SK-N-SH (cell line): Measurements from ENCODE around the gene MAST2. TPM values are rescaled to one million over a fixed set of nuclear protein-coding genes. Genes with fewer than 3 reads are reported as not detected.

Experiments
- CTCF ChIA-PET: fragments of 300-600, 350-600 bp; formaldehyde crosslinking; extraction: SDS; loops from one replicate; lab custom pipeline; 2021; lab: Yijun Ruan, JAX
- POLR2A ChIA-PET: fragments of 350-600 bp; sonication (Branson Sonifier 250); formaldehyde crosslinking; extraction: SDS; loops from one replicate; lab custom pipeline; 2020; ENCODE audit warnings: antibody characterized with exemption, inconsistent platforms; lab: Yijun Ruan, JAX
- DNase-seq: peaks from one replicate; pipeline ENCODE4 v3.0.0; 2012
- H2AFZ ChIP-seq: fragments of 200-600 bp; sonication (generic); 2 replicates; pipeline ENCODE4 v1.8.1; 2016; ENCODE audit warnings: antibody characterized with exemption, mild to moderate bottlenecking, low read depth
- H3F3A ChIP-seq: fragments of 200-600 bp; sonication (generic); replicated peaks from 2 replicates; pipeline ENCODE3; 2016; ENCODE audit warnings: antibody characterized with exemption, mild to moderate bottlenecking; ENCODE audit not compliant: insufficient read depth
- H3K27ac ChIP-seq, 2 experiments: fragments of 200-500 bp in 1 of 2; fragments of 200-600 bp in 1 of 2; sonication (Bioruptor generic) in 1 of 2; sonication (generic), shearing (Covaris generic) in 1 of 2; 2 replicates each; pipeline versions ENCODE4 v1.5.1 to v1.6.1; 2014 to 2016; ENCODE audit warnings: low read depth in 2 of 2, inconsistent platforms in 1 of 2, low read length in 1 of 2, mild to moderate bottlenecking in 1 of 2, mixed read lengths in 1 of 2
- H3K27me3 ChIP-seq: fragments of 200-600 bp; sonication (generic), shearing (Covaris generic); 2 replicates; pipeline ENCODE4 v1.6.1; 2016; ENCODE audit warnings: mixed run types; ENCODE audit not compliant: insufficient read depth
- H3K36me3 ChIP-seq, 2 experiments: fragments of 200-500 bp in 1 of 2; fragments of 200-600 bp in 1 of 2; sonication (Bioruptor generic) in 1 of 2; sonication (generic) in 1 of 2; replicated peaks in 1 of 2; 2 replicates each; pipeline versions ENCODE3 to v1.5.1; 2014 to 2016; ENCODE audit warnings: low read length in 1 of 2, mild to moderate bottlenecking in 1 of 2; ENCODE audit not compliant: insufficient read depth in 2 of 2, control insufficient read depth in 1 of 2
- H3K4me1 ChIP-seq, 2 experiments: fragments of 200-500 bp in 1 of 2; fragments of 200-600 bp in 1 of 2; sonication (Bioruptor generic) in 1 of 2; sonication (generic), shearing (Covaris generic) in 1 of 2; 2 replicates each; pipeline versions ENCODE4 v1.5.1 to v1.6.1; 2014 to 2016; ENCODE audit warnings: low read depth in 1 of 2, low read length in 1 of 2, mixed run types in 1 of 2; ENCODE audit not compliant: insufficient read depth in 2 of 2, control insufficient read depth in 1 of 2
- H3K4me2 ChIP-seq: fragments of 200-600 bp; sonication (generic), shearing (Covaris generic); 2 replicates; pipeline ENCODE4 v1.6.1; 2017; ENCODE audit warnings: mixed run types
- H3K4me3 ChIP-seq, 2 experiments: fragments of 200-500 bp in 1 of 2; fragments of 200-600 bp in 1 of 2; sonication (Bioruptor generic) in 1 of 2; sonication (generic), shearing (Covaris generic) in 1 of 2; 2 replicates each; pipeline versions ENCODE4 v1.5.1 to v1.8.1; 2014 to 2016; ENCODE audit warnings: low read depth in 2 of 2, inconsistent platforms in 1 of 2, low read length in 1 of 2, mild to moderate bottlenecking in 1 of 2, mixed read lengths in 1 of 2, moderate library complexity in 1 of 2
- H3K79me2 ChIP-seq: fragments of 200-600 bp; sonication (generic); 2 replicates; pipeline ENCODE4 v1.8.1; 2017; ENCODE audit warnings: mild to moderate bottlenecking; ENCODE audit not compliant: insufficient read depth
- H3K9ac ChIP-seq: fragments of 200-600 bp; sonication (generic); 2 replicates; pipeline ENCODE4 v1.6.1; 2017; ENCODE audit warnings: mixed run types
- H3K9me2 ChIP-seq: fragments of 200-600 bp; sonication (generic); 2 replicates; pipeline ENCODE4 v1.6.1; 2017; ENCODE audit warnings: mixed run types
- H3K9me3 ChIP-seq: fragments of 200-600 bp; sonication (generic); 2 replicates; pipeline ENCODE4 v1.6.1; 2017; ENCODE audit warnings: mixed run types, mild to moderate bottlenecking, moderate library complexity
- H4K20me1 ChIP-seq: fragments of 200-600 bp; sonication (generic); 2 replicates; pipeline ENCODE4 v1.6.1; 2017; ENCODE audit warnings: mild to moderate bottlenecking, mixed run types; ENCODE audit not compliant: insufficient read depth
- CHD2 ChIP-seq: fragments of 150-350 bp; IDR thresholded peaks from 2 replicates; pipeline ENCODE4 v1.6.1; 2018; ENCODE audit warnings: low read length; ENCODE audit not compliant: partially characterized antibody
- EP300 ChIP-seq, 2 experiments: IDR thresholded peaks; 2 replicates each; pipeline versions ENCODE4 v1.4.0 to v1.6.1; 2012; ENCODE audit warnings: borderline replicate concordance in 1 of 2, low read depth in 1 of 2, low read length in 1 of 2
- EZH2phosphoT487 ChIP-seq: fragments of 200-600 bp; sonication (generic); IDR thresholded peaks from 2 replicates; pipeline ENCODE4 v1.6.1; 2017; ENCODE audit warnings: low read depth, mixed run types, mild to moderate bottlenecking, antibody characterized with exemption, moderate library complexity, borderline replicate concordance
- FOXJ3 ChIP-seq: sonication (generic); formaldehyde crosslinking; IDR thresholded peaks from 2 replicates; pipeline ENCODE4 v1.5.1; 2020; ENCODE audit warnings: mild to moderate bottlenecking, missing genetic modification reagents
- FOXM1 ChIP-seq: IDR thresholded peaks from 2 replicates; pipeline ENCODE4 v1.4.0; 2012; ENCODE audit warnings: low read depth, mild to moderate bottlenecking
- GABPA ChIP-seq: IDR thresholded peaks from 2 replicates; pipeline ENCODE4 v1.4.0; 2012; ENCODE audit warnings: low read depth, mild to moderate bottlenecking
- GATA2 ChIP-seq: sonication (generic); formaldehyde crosslinking; IDR thresholded peaks from 2 replicates; pipeline ENCODE4 v1.5.0; 2020; ENCODE audit warnings: mild to moderate bottlenecking, missing genetic modification reagents
- JUND ChIP-seq: IDR thresholded peaks from 2 replicates; pipeline ENCODE4 v1.4.0; 2012
- MEF2A ChIP-seq: IDR thresholded peaks from 2 replicates; pipeline ENCODE4 v1.4.0; 2012; ENCODE audit warnings: low read depth, borderline replicate concordance
- MXI1 ChIP-seq: IDR thresholded peaks from 2 replicates; pipeline ENCODE4 v1.6.1; 2012; ENCODE audit warnings: mild to moderate bottlenecking, low read depth, low read length, improper control_type of control experiment
- SIN3A ChIP-seq: IDR thresholded peaks from 2 replicates; pipeline ENCODE4 v1.6.1; 2012; ENCODE audit warnings: low read depth, mild to moderate bottlenecking, low read length, moderate library complexity, borderline replicate concordance
- TAF1 ChIP-seq: IDR thresholded peaks from 2 replicates; pipeline ENCODE4 v1.6.1; 2012; ENCODE audit warnings: low read depth, mild to moderate bottlenecking, low read length, moderate library complexity, borderline replicate concordance
- TEAD4 ChIP-seq: IDR thresholded peaks from 2 replicates; pipeline ENCODE4 v1.4.0; 2012; ENCODE audit warnings: mild to moderate bottlenecking, borderline replicate concordance; ENCODE audit not compliant: insufficient read depth
- YY1 ChIP-seq: IDR thresholded peaks from 2 replicates; pipeline ENCODE4 v1.4.0; 2012; ENCODE audit warnings: low read depth, mild to moderate bottlenecking
- WGBS: methylation state at CpG from one replicate; pipeline ENCODE4 v1.1.6; 2017; ENCODE audit warnings: low lambda C conversion rate; 5-methylcytosine and 5-hydroxymethylcytosine counted together
- polyA plus RNA-seq, 3 experiments: library from polyadenylated mRNA; depleted of rRNA; stranded (reverse); fragments of >200 nt; gene quantifications; 2 replicates each; pipeline ENCODE4 v1.2.3, GENCODE V29; 2012
- TF ChIP-seq, protein P1 (sequence below): fragments of 150-350 bp; IDR thresholded peaks from 2 replicates; pipeline ENCODE4 v1.6.1; 2016; ENCODE audit warnings: mild to moderate bottlenecking, low read depth, low read length
- TF ChIP-seq, protein P2 (sequence below): fragments of 150-350 bp; IDR thresholded peaks from 2 replicates; pipeline ENCODE4 v1.6.1; 2017; ENCODE audit warnings: antibody characterized with exemption, low read length, low read depth, borderline replicate concordance
- TF ChIP-seq, protein P3 (sequence below): IDR thresholded peaks from 2 replicates; pipeline ENCODE4; 2012
- TF ChIP-seq, protein P4 (sequence below): IDR thresholded peaks from 2 replicates; pipeline ENCODE4 v1.4.0; 2012; ENCODE audit warnings: low read depth, borderline replicate concordance
- TF ChIP-seq, protein P5 (sequence below): IDR thresholded peaks from 2 replicates; pipeline ENCODE4 v1.4.0; 2012; ENCODE audit warnings: low read depth

Gene MAST2
- polyA plus RNA-seq, 1 of the 3 experiments (the other 2 are of a cell fraction) = 53.4 TPM

DNA sequence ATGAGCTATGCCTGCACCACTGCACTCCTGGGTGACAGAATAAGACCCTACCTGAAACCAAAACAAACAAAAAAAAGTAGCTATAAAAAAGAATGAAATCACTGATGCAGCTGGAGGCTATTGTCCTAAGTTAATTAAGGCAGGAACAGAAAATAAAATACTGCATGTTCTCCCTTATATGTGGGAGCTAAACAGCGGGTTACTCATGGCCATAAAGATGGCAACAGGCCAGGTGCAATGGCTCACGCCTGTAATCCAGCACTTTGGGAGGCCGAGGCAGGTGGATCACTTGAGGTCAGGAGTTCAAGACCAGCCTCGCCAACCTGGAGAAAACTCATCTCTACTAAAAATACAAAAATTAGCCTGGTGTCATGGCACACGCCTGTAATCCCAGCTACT is 176.4 kb downstream of the MAST2 start:
- no peaks in the 10 kb centered on the region; the same call in 1 of the 2 replicates for H3K9me3 ChIP-seq
- H3K27ac ChIP-seq = no peak overlapping the region
- H3F3A ChIP-seq = peaks cover 3% of the 10 kb centered on the region
- no peak overlapping the region for H2AFZ ChIP-seq
- H3K4me2 ChIP-seq = no peak overlapping the region
- H3K9me2 ChIP-seq = no peaks in the 10 kb centered on the region
- H3K4me3 ChIP-seq = no peak overlapping the region
- TF ChIP-seq EZH2phosphoT487 = no peak
- TF ChIP-seq GATA2 (CRISPR knock-in tag) = no peak
- TF ChIP-seq, protein P1, sequence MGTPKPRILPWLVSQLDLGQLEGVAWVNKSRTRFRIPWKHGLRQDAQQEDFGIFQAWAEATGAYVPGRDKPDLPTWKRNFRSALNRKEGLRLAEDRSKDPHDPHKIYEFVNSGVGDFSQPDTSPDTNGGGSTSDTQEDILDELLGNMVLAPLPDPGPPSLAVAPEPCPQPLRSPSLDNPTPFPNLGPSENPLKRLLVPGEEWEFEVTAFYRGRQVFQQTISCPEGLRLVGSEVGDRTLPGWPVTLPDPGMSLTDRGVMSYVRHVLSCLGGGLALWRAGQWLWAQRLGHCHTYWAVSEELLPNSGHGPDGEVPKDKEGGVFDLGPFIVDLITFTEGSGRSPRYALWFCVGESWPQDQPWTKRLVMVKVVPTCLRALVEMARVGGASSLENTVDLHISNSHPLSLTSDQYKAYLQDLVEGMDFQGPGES = no peak
- TF ChIP-seq, protein P2, sequence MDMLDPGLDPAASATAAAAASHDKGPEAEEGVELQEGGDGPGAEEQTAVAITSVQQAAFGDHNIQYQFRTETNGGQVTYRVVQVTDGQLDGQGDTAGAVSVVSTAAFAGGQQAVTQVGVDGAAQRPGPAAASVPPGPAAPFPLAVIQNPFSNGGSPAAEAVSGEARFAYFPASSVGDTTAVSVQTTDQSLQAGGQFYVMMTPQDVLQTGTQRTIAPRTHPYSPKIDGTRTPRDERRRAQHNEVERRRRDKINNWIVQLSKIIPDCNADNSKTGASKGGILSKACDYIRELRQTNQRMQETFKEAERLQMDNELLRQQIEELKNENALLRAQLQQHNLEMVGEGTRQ = no peak
- no peak for TF ChIP-seq MXI1
- TF ChIP-seq MEF2A = no peak
- TF ChIP-seq, protein P3, sequence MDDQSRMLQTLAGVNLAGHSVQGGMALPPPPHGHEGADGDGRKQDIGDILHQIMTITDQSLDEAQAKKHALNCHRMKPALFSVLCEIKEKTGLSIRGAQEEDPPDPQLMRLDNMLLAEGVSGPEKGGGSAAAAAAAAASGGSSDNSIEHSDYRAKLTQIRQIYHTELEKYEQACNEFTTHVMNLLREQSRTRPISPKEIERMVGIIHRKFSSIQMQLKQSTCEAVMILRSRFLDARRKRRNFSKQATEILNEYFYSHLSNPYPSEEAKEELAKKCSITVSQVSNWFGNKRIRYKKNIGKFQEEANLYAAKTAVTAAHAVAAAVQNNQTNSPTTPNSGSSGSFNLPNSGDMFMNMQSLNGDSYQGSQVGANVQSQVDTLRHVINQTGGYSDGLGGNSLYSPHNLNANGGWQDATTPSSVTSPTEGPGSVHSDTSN = no peak
- TF ChIP-seq EP300 (IDR thresholded peaks at IDR 0.05; ENCODE audit: borderline replicate concordance in 1 of 2, low read depth in 1 of 2, low read length in 1 of 2) = no peak
- TF ChIP-seq FOXM1 = no peak
- TF ChIP-seq SIN3A = no peak
- no peak for TF ChIP-seq GABPA
- no peaks in the 10 kb centered on the region for H4K20me1 ChIP-seq
- POLR2A ChIA-PET = no interaction called here
- no peaks in the 10 kb centered on the region for H3K4me1 ChIP-seq
- no peaks in the 10 kb centered on the region for H3K27me3 ChIP-seq
- WGBS = 91% methylated on average over 5 of the region's 5 CpGs
- CTCF ChIA-PET = interaction anchor here (0.6 to 1.2 kb wide), 3 partner anchors 14 to 199 kb away, joined by 3 read pairs; no protein-coding TSS in a partner anchor
- H3K79me2 ChIP-seq = 0 out of 2 replicates have a peak, but pooled peaks cover 4% of the 10 kb centered on the region
- H3K36me3 ChIP-seq = peaks cover 0 to 4% of the 10 kb centered on the region in 2 experiments
- no peak overlapping the region for H3K9ac ChIP-seq
- DNase-seq = no peak

DNA sequence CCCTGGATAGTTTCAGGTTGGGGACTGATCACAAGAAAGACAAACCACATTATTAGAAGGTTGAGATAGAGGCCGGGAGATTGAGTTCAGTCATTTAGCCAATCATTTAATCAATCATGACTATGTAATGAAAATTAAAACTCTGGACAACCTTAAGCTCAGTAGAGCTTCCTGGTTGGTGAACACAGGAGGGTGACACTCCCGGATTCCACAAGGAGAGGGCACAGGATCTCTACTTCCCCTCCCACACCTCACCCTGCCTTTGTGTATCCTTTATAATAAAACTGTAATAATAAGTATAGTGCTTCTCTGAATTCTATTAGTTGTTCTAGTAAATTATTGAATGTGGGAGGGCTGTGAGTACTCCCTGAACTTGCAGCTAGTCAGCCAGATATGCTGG is 178.9 kb downstream of the MAST2 start:
- Histone ChIP-seq H3K9me2 (no peaks in the 10 kb centered on the region), H3K27ac (no peak overlapping the region), H3F3A (peaks cover 3% of the 10 kb centered on the region), H3K9ac (no peak overlapping the region), H3K4me3 (no peak overlapping the region), H3K36me3 (peaks cover 0 to 4% of the 10 kb centered on the region in 2 experiments), H4K20me1 (no peaks in the 10 kb centered on the region), H3K9me3 (no peaks in the 10 kb centered on the region; the same call in 1 of the 2 replicates), H3K4me2 (no peak overlapping the region), H3K27me3 (no peaks in the 10 kb centered on the region), H2AFZ (no peak overlapping the region), H3K4me1 (no peaks in the 10 kb centered on the region), H3K79me2 (0 out of 2 replicates have a peak, but pooled peaks cover 4% of the 10 kb centered on the region)
- TF ChIP-seq TAF1 = no peak
- TF ChIP-seq, protein P4, sequence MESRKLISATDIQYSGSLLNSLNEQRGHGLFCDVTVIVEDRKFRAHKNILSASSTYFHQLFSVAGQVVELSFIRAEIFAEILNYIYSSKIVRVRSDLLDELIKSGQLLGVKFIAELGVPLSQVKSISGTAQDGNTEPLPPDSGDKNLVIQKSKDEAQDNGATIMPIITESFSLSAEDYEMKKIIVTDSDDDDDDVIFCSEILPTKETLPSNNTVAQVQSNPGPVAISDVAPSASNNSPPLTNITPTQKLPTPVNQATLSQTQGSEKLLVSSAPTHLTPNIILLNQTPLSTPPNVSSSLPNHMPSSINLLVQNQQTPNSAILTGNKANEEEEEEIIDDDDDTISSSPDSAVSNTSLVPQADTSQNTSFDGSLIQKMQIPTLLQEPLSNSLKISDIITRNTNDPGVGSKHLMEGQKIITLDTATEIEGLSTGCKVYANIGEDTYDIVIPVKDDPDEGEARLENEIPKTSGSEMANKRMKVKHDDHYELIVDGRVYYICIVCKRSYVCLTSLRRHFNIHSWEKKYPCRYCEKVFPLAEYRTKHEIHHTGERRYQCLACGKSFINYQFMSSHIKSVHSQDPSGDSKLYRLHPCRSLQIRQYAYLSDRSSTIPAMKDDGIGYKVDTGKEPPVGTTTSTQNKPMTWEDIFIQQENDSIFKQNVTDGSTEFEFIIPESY = no peak
- no peak for TF ChIP-seq MEF2A
- TF ChIP-seq EZH2phosphoT487 = no peak
- TF ChIP-seq FOXJ3 = no peak
- no peak for TF ChIP-seq TEAD4
- TF ChIP-seq SIN3A = no peak
- no peak for TF ChIP-seq CHD2
- TF ChIP-seq YY1 = no peak
- TF ChIP-seq JUND = no peak
- TF ChIP-seq, protein P5, sequence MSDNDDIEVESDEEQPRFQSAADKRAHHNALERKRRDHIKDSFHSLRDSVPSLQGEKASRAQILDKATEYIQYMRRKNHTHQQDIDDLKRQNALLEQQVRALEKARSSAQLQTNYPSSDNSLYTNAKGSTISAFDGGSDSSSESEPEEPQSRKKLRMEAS = no peak
- TF ChIP-seq, protein P3 = no peak
- no peak for TF ChIP-seq GATA2 (CRISPR knock-in tag)
- ChIA-PET CTCF (no interaction called here), POLR2A (no interaction called here)
- WGBS = 90% methylated on average over 2 of the region's 2 CpGs
- no peak for DNase-seq
